ENCODE measurements around the gene PPP2R5C.

DNA sequence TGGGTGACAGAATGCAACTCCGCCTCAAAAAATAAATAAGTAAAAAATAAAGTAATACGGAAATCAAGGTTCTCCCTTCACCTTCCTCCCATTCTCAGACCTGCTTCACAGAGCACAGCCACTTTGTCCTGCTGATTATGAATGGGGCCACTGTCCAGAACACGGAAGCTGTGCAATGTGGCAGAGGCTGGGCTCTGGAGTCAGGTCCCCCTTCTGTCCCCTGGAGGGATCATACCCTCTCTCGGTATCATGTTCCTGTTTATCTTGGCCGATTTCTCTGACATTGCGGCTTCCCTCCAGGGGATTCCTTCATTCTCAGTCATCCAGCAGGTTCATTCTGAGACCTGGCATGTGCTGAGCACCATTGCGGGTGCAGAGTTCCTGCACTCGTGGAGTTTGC is 11.3 kb downstream of the PPP2R5C start:
- TF ChIP-seq, protein P1, sequence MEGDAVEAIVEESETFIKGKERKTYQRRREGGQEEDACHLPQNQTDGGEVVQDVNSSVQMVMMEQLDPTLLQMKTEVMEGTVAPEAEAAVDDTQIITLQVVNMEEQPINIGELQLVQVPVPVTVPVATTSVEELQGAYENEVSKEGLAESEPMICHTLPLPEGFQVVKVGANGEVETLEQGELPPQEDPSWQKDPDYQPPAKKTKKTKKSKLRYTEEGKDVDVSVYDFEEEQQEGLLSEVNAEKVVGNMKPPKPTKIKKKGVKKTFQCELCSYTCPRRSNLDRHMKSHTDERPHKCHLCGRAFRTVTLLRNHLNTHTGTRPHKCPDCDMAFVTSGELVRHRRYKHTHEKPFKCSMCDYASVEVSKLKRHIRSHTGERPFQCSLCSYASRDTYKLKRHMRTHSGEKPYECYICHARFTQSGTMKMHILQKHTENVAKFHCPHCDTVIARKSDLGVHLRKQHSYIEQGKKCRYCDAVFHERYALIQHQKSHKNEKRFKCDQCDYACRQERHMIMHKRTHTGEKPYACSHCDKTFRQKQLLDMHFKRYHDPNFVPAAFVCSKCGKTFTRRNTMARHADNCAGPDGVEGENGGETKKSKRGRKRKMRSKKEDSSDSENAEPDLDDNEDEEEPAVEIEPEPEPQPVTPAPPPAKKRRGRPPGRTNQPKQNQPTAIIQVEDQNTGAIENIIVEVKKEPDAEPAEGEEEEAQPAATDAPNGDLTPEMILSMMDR (IDR thresholded peaks at IDR 0.05; ENCODE audit: poor library complexity, severe bottlenecking), result no peak
- TF ChIP-seq EZH2 (IDR thresholded peaks at IDR 0.05; ENCODE audit: borderline replicate concordance, insufficient read depth, low read length, poor library complexity, severe bottlenecking), result no peak
- TF ChIP-seq, protein P2, sequence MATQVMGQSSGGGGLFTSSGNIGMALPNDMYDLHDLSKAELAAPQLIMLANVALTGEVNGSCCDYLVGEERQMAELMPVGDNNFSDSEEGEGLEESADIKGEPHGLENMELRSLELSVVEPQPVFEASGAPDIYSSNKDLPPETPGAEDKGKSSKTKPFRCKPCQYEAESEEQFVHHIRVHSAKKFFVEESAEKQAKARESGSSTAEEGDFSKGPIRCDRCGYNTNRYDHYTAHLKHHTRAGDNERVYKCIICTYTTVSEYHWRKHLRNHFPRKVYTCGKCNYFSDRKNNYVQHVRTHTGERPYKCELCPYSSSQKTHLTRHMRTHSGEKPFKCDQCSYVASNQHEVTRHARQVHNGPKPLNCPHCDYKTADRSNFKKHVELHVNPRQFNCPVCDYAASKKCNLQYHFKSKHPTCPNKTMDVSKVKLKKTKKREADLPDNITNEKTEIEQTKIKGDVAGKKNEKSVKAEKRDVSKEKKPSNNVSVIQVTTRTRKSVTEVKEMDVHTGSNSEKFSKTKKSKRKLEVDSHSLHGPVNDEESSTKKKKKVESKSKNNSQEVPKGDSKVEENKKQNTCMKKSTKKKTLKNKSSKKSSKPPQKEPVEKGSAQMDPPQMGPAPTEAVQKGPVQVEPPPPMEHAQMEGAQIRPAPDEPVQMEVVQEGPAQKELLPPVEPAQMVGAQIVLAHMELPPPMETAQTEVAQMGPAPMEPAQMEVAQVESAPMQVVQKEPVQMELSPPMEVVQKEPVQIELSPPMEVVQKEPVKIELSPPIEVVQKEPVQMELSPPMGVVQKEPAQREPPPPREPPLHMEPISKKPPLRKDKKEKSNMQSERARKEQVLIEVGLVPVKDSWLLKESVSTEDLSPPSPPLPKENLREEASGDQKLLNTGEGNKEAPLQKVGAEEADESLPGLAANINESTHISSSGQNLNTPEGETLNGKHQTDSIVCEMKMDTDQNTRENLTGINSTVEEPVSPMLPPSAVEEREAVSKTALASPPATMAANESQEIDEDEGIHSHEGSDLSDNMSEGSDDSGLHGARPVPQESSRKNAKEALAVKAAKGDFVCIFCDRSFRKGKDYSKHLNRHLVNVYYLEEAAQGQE (IDR thresholded peaks at IDR 0.05; ENCODE audit: borderline replicate concordance), result no peak
- no peak for TF ChIP-seq POLR2AphosphoS5 (IDR thresholded peaks at IDR 0.05)
- TF ChIP-seq TAF1 (IDR thresholded peaks at IDR 0.05; ENCODE audit: low read depth), result no peak
- TF ChIP-seq EP300 (conservative IDR thresholded peaks at IDR 0.05; ENCODE audit: poor library complexity, severe bottlenecking), result no peak
- no peak for TF ChIP-seq SMC3 (conservative IDR thresholded peaks at IDR 0.05; ENCODE audit: poor library complexity)
